Endothelial cell of umbilical vein (primary cell): ENCODE data around the gene GFM2. TPM values are rescaled to one million over a fixed set of nuclear protein-coding genes. Genes with fewer than 3 reads are reported as not detected.

Experiments used
- BruUV-seq: library from RNA; stranded (reverse); fragments of 400-500 nt; replicated peaks from 2 replicates; lab custom pipeline; 2021; lab: Mats Ljungman, UMichigan
- CTCF ChIA-PET: fragments of 300-600, 350-600 bp; sonication (Branson Sonifier 250); formaldehyde crosslinking; loops from one replicate; lab custom pipeline; 2021; ENCODE audit warnings: antibody characterized with exemption, inconsistent platforms; lab: Charles Lee
- POLR2A ChIA-PET: fragments of 300-600, 350-600 bp; sonication (Branson Sonifier 250); formaldehyde crosslinking; loops from one replicate; lab custom pipeline; 2021; ENCODE audit warnings: antibody characterized with exemption, inconsistent platforms; lab: Charles Lee
- DNase-seq: peaks from one replicate; pipeline ENCODE4 v3.0.0-alpha.2; 2011; ENCODE audit warnings: low read depth, low spot score
- FAIRE-seq: peaks from 2 replicates; lab custom pipeline; 2011; peaks lifted over from hg19 to GRCh38; lab: Jason Lieb, UNC
- H2AFZ ChIP-seq: 2 replicates; pipeline ENCODE4 v1.6.0; 2012; ENCODE audit warnings: low read depth, low read length, control low read depth, inconsistent platforms
- H3K27ac ChIP-seq: 2 replicates; pipeline ENCODE4 v1.5.1; 2011; ENCODE audit warnings: low read depth, mild to moderate bottlenecking, control low read depth, low read length, moderate library complexity; ENCODE audit not compliant: insufficient read depth
- H3K27me3 ChIP-seq, 2 experiments: 2 replicates each; pipeline versions ENCODE4 v1.6.0 to v1.6.1; 2011; ENCODE audit warnings: low read length in 2 of 2, mixed read lengths in 1 of 2; ENCODE audit not compliant: control insufficient read depth in 2 of 2, insufficient read depth in 2 of 2
- H3K36me3 ChIP-seq, 2 experiments: 2 replicates in 1 of 2; 3 replicates in 1 of 2; pipeline ENCODE4 v1.5.1; 2011; ENCODE audit warnings: low read length in 2 of 2, mild to moderate bottlenecking in 1 of 2, moderate library complexity in 1 of 2; ENCODE audit not compliant: control insufficient read depth in 2 of 2, insufficient read depth in 2 of 2; ENCODE audit errors: extremely low read depth in 1 of 2
- H3K4me1 ChIP-seq: 3 replicates; pipeline ENCODE4 v1.5.1; 2011; ENCODE audit warnings: mild to moderate bottlenecking, low read length; ENCODE audit not compliant: control insufficient read depth, insufficient read depth; ENCODE audit errors: extremely low read depth
- H3K4me2 ChIP-seq: 2 replicates; pipeline ENCODE4 v1.6.1; 2011; ENCODE audit warnings: low read length, control low read depth, mixed read lengths; ENCODE audit not compliant: insufficient read depth
- H3K4me3 ChIP-seq, 3 experiments: fragments of 200-600 bp in 1 of 3; sonication (generic), shearing (Covaris generic) in 1 of 3; replicated peaks in 1 of 3; 2 replicates each; pipeline ENCODE4 v1.5.1; 2011 to 2016; ENCODE audit warnings: control low read depth in 3 of 3, low read length in 3 of 3, mild to moderate bottlenecking in 2 of 3, inconsistent platforms in 1 of 3, low read depth in 1 of 3, moderate library complexity in 1 of 3; ENCODE audit not compliant: insufficient read depth in 1 of 3
- H3K79me2 ChIP-seq: 2 replicates; pipeline ENCODE4 v1.6.0; 2012; ENCODE audit warnings: low read length, inconsistent platforms; ENCODE audit not compliant: control insufficient read depth, insufficient read depth
- H3K9ac ChIP-seq: replicated peaks from 2 replicates; pipeline ENCODE3; 2011; ENCODE audit warnings: low read length, control low read depth; ENCODE audit not compliant: insufficient read depth; ENCODE audit errors: extremely low read depth
- H3K9me1 ChIP-seq: replicated peaks from 3 replicates; pipeline ENCODE4 v1.6.0; 2011; ENCODE audit warnings: mild to moderate bottlenecking, low read length; ENCODE audit not compliant: control insufficient read depth, insufficient read depth; ENCODE audit errors: extremely low read depth
- H3K9me3 ChIP-seq: replicated peaks from 2 replicates; pipeline ENCODE4 v1.5.1; 2012; ENCODE audit warnings: low read length, inconsistent platforms; ENCODE audit not compliant: control insufficient read depth, insufficient read depth
- H4K20me1 ChIP-seq: replicated peaks from 2 replicates; pipeline ENCODE3; 2011; ENCODE audit warnings: mild to moderate bottlenecking, low read length; ENCODE audit not compliant: control insufficient read depth, insufficient read depth; ENCODE audit errors: extremely low read depth
- EZH2 ChIP-seq: IDR thresholded peaks from 2 replicates; pipeline ENCODE4 v1.6.1; 2012; ENCODE audit warnings: borderline replicate concordance, low read depth, mild to moderate bottlenecking, moderate library complexity, low read length, inconsistent platforms; ENCODE audit not compliant: severe bottlenecking
- FOS ChIP-seq: IDR thresholded peaks from 2 replicates; pipeline ENCODE4 v1.6.1; 2011; ENCODE audit warnings: mild to moderate bottlenecking, low read length, moderate library complexity, borderline replicate concordance; ENCODE audit not compliant: insufficient read depth
- GATA2 ChIP-seq: IDR thresholded peaks from 2 replicates; pipeline ENCODE4 v1.7.0; 2011; ENCODE audit warnings: low read depth, mild to moderate bottlenecking, moderate library complexity, mixed read lengths, low read length; ENCODE audit not compliant: insufficient read length, insufficient read depth
- JUN ChIP-seq: IDR thresholded peaks from 2 replicates; pipeline ENCODE4 v1.6.1; 2011; ENCODE audit warnings: borderline replicate concordance, low read depth; ENCODE audit not compliant: insufficient read length, insufficient read depth
- MAX ChIP-seq: IDR thresholded peaks from 2 replicates; pipeline ENCODE4 v1.6.1; 2011; ENCODE audit not compliant: insufficient read depth, insufficient read length
- MYC ChIP-seq: IDR thresholded peaks from one replicate; pipeline ENCODE4 v1.6.1; 2011; ENCODE audit warnings: mild to moderate bottlenecking, low read depth, low read length
- POLR2A ChIP-seq: IDR thresholded peaks from 2 replicates; pipeline ENCODE4 v1.6.1; 2012; ENCODE audit warnings: low read depth, mild to moderate bottlenecking, control low read depth, low read length
- POLR2AphosphoS5 ChIP-seq: IDR thresholded peaks from 2 replicates; pipeline ENCODE4 v1.6.1; 2012; ENCODE audit warnings: low read depth, mild to moderate bottlenecking, control low read depth, low read length, moderate library complexity; ENCODE audit not compliant: insufficient read depth
- dilution Hi-C: fragments of 300-500 bp; cut with MboI; formaldehyde crosslinking; loops from one replicate; pipeline ENCODE4 v1.15.0; 2019; ENCODE audit warnings: low sequenced_read_pairs; ENCODE audit not compliant: extremely low pct_ligation_motif_present
- intact Hi-C: fragments of 100-400 bp; cut with micrococcal nuclease; formaldehyde crosslinking; loops from one replicate; pipeline ENCODE4 v1.10.0; 2022
- polyA plus RNA-seq, 4 experiments: library from polyadenylated mRNA; depleted of rRNA in 3 of 4; stranded (reverse) in 3 of 4; unstranded in 1 of 4; fragments of >200 nt; gene quantifications; 2 replicates each; pipeline versions ENCODE4 v1.2.1 to v1.2.3, GENCODE V29; 2011 to 2012; ENCODE audit warnings: missing spikeins in 1 of 4
- total RNA-seq: library from RNA; stranded (reverse); gene quantifications from 2 replicates; pipeline ENCODE4 v1.2.3, GENCODE V29; 2021
- TF ChIP-seq, protein P1 (sequence below), 2 donors: IDR thresholded peaks; 1 replicate in 1 of 2; 2 replicates in 1 of 2; pipeline ENCODE4 v1.5.1; 2011; ENCODE audit warnings: low read length in 2 of 2, mild to moderate bottlenecking in 2 of 2, moderate library complexity in 2 of 2, control low read depth in 1 of 2, inconsistent platforms in 1 of 2, low read depth in 1 of 2; ENCODE audit not compliant: insufficient read depth in 1 of 2; ENCODE audit errors: extremely low read depth in 1 of 2

The GFM2 gene
- total and polyA plus RNA-seq, 2 donors (not counting 3 experiments of a cell fraction or from before 2014, with no cell fraction given): 16.5 to 29.0 TPM

GRCh38 chr5:74685979-74686631 is 80.8 kb downstream of the GFM2 start:
- Histone ChIP-seq H4K20me1 (no peaks in the 10 kb centered on the region), H3K27ac (no peak overlapping the region), H3K9ac (peak overlapping the region; percentile 69), H3K27me3 (no peaks in the 10 kb centered on the region), H3K9me3 (no peaks in the 10 kb centered on the region), H3K36me3 (peaks cover 2 to 3% of the 10 kb centered on the region in 2 experiments), H3K4me1 (peaks cover 18% of the 10 kb centered on the region), H3K79me2 (peaks cover 23% of the 10 kb centered on the region), H2AFZ (no peak overlapping the region), H3K9me1 (no peaks in the 10 kb centered on the region), H3K4me2 (peak overlapping the region; percentile 63), H3K4me3 (peak overlapping the region; percentile 26 to 89 (median 64))
- ChIA-PET CTCF (interaction anchor here (0.6 to 1.6 kb wide), 4 partner anchors 9 to 778 kb away, joined by 3 to 7 read pairs (median 6); no protein-coding TSS in a partner anchor), POLR2A (interaction anchor here (1.1 kb wide), 1 partner anchor 46 kb away, joined by 3 read pairs; the partner anchor contains the start of gene ENC1)
- FAIRE-seq (no peak), DNase-seq (peak; percentile 32)
- dilution Hi-C loops: no loop called here
- TSS peak; percentile 33 for BruUV-seq
- TF ChIP-seq, protein P1, sequence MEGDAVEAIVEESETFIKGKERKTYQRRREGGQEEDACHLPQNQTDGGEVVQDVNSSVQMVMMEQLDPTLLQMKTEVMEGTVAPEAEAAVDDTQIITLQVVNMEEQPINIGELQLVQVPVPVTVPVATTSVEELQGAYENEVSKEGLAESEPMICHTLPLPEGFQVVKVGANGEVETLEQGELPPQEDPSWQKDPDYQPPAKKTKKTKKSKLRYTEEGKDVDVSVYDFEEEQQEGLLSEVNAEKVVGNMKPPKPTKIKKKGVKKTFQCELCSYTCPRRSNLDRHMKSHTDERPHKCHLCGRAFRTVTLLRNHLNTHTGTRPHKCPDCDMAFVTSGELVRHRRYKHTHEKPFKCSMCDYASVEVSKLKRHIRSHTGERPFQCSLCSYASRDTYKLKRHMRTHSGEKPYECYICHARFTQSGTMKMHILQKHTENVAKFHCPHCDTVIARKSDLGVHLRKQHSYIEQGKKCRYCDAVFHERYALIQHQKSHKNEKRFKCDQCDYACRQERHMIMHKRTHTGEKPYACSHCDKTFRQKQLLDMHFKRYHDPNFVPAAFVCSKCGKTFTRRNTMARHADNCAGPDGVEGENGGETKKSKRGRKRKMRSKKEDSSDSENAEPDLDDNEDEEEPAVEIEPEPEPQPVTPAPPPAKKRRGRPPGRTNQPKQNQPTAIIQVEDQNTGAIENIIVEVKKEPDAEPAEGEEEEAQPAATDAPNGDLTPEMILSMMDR (IDR thresholded peaks at IDR 0.05; ENCODE audit: extremely low read depth in 1 of 2, insufficient read depth in 1 of 2, low read depth in 1 of 2, low read length in 2 of 2): no peak
- TF ChIP-seq POLR2A: no peak
- TF ChIP-seq GATA2: no peak
- TF ChIP-seq POLR2AphosphoS5: no peak
- no peak for TF ChIP-seq MYC
- no peak for TF ChIP-seq EZH2
- no peak for TF ChIP-seq JUN
- no peak for TF ChIP-seq FOS
- TF ChIP-seq MAX: no peak
- intact Hi-C loops: no loop called here
